HepG2 (cell line): ENCODE results near the gene CNTN5.

ENCODE experiments used
- CAMTA2 ChIP-seq: sonication (generic); formaldehyde crosslinking; IDR thresholded peaks from 2 replicates; pipeline ENCODE4 v1.4.0; 2020; ENCODE audit warnings: mild to moderate bottlenecking, missing genetic modification reagents, borderline replicate concordance
- CTCF ChIP-seq: sonication (generic); formaldehyde crosslinking; IDR thresholded peaks from 2 replicates; pipeline ENCODE4 v1.5.0; 2020; ENCODE audit warnings: mild to moderate bottlenecking, missing genetic modification reagents, moderate library complexity
- DPF2 ChIP-seq: sonication (generic); formaldehyde crosslinking; IDR thresholded peaks from 2 replicates; pipeline ENCODE4 v1.4.0; 2020; ENCODE audit warnings: mild to moderate bottlenecking, low read depth, missing genetic modification reagents, borderline replicate concordance
- E2F1 ChIP-seq: sonication (generic); formaldehyde crosslinking; IDR thresholded peaks from 2 replicates; pipeline ENCODE4 v1.5.0; 2020; ENCODE audit warnings: missing genetic modification reagents
- MAX ChIP-seq: IDR thresholded peaks from 2 replicates; pipeline ENCODE4 v1.6.1; 2012; ENCODE audit warnings: inconsistent platforms
- MAZ ChIP-seq, 2 experiments: sonication (generic) in 1 of 2; formaldehyde crosslinking in 1 of 2; IDR thresholded peaks; 2 replicates each; pipeline versions ENCODE4 v1.5.0 to v1.6.1; 2012 to 2020; ENCODE audit warnings: low read depth in 2 of 2, mild to moderate bottlenecking in 2 of 2, borderline replicate concordance in 1 of 2, improper control_type of control experiment in 1 of 2, low read length in 1 of 2, missing genetic modification reagents in 1 of 2, moderate library complexity in 1 of 2
- PRDM15 ChIP-seq: sonication (generic); formaldehyde crosslinking; IDR thresholded peaks from 2 replicates; pipeline ENCODE4 v1.4.0; 2020; ENCODE audit warnings: missing genetic modification reagents
- SRF ChIP-seq: IDR thresholded peaks from 2 replicates; pipeline ENCODE4 v1.6.1; 2011; ENCODE audit warnings: mild to moderate bottlenecking, low read depth, low read length, moderate library complexity
- SUZ12 ChIP-seq: fragments of 150-350 bp; IDR thresholded peaks from 2 replicates; pipeline ENCODE4 v1.6.1; 2014; ENCODE audit warnings: low read depth, low read length
- ZNF569 ChIP-seq: sonication (generic); formaldehyde crosslinking; IDR thresholded peaks from 2 replicates; pipeline ENCODE4 v1.5.0; 2020; ENCODE audit warnings: mild to moderate bottlenecking, missing genetic modification reagents, moderate library complexity, borderline replicate concordance
- TF ChIP-seq, protein P1 (sequence below): IDR thresholded peaks from 2 replicates; pipeline ENCODE4 v1.6.1; 2016; ENCODE audit warnings: low read depth, borderline replicate concordance

- TF ChIP-seq CAMTA2 (CRISPR knock-in tag), result no peak
- no peak for TF ChIP-seq ZNF569 (CRISPR knock-in tag)
- no peak for TF ChIP-seq E2F1
- TF ChIP-seq MAZ (IDR thresholded peaks at IDR 0.05; ENCODE audit: borderline replicate concordance, low read depth, low read length), result no peak
- TF ChIP-seq MAZ (CRISPR knock-in tag; IDR thresholded peaks at IDR 0.05; ENCODE audit: low read depth), result no peak
- no peak for TF ChIP-seq SUZ12
- no peak for TF ChIP-seq PRDM15 (CRISPR knock-in tag)
- TF ChIP-seq, protein P1, sequence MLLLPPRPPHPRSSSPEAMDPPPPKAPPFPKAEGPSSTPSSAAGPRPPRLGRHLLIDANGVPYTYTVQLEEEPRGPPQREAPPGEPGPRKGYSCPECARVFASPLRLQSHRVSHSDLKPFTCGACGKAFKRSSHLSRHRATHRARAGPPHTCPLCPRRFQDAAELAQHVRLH (CRISPR knock-in tag), result no peak
- TF ChIP-seq SRF, result no peak
- TF ChIP-seq DPF2 (CRISPR knock-in tag), result no peak
- no peak for TF ChIP-seq CTCF (CRISPR knock-in tag)
- no peak for TF ChIP-seq MAX
Observed at GRCh38 chr11:99432677-99433076, 411.9 kb downstream of the CNTN5 start.
